H9 (cell line): Measurements from ENCODE around the gene GNA15. TPM values are rescaled to one million over a fixed set of nuclear protein-coding genes. Genes with fewer than 3 reads are reported as not detected.

Experiments
- DNase-seq: peaks from one replicate; pipeline ENCODE4 v3.0.0-alpha.2; 2017
- H2AFZ ChIP-seq: one replicate; pipeline ENCODE4 v1.6.1; 2013; ENCODE audit warnings: mild to moderate bottlenecking, low read length, control low read depth, moderate library complexity
- H2AK5ac ChIP-seq: 2 replicates; pipeline ENCODE4 v1.6.1; 2013; ENCODE audit warnings: low read length, control low read depth, mixed read lengths; ENCODE audit not compliant: insufficient read length
- H2BK120ac ChIP-seq: one replicate; pipeline ENCODE4 v1.6.1; 2013; ENCODE audit warnings: low read depth, mild to moderate bottlenecking, low read length, control low read depth, inconsistent platforms; ENCODE audit not compliant: poor library complexity, severe bottlenecking
- H2BK12ac ChIP-seq: 2 replicates; pipeline ENCODE4 v1.6.1; 2013; ENCODE audit warnings: low read length, control low read depth, mixed read lengths, low read depth; ENCODE audit not compliant: insufficient read length
- H2BK15ac ChIP-seq: 2 replicates; pipeline ENCODE4 v1.6.1; 2013; ENCODE audit warnings: low read depth, low read length, control low read depth
- H2BK20ac ChIP-seq: one replicate; pipeline ENCODE4 v1.6.1; 2013; ENCODE audit warnings: low read depth, mild to moderate bottlenecking, low read length, control low read depth, inconsistent platforms; ENCODE audit not compliant: poor library complexity, severe bottlenecking
- H2BK5ac ChIP-seq: 2 replicates; pipeline ENCODE4 v1.6.1; 2013; ENCODE audit warnings: low read length, control low read depth, mixed read lengths; ENCODE audit not compliant: insufficient read length
- H3K14ac ChIP-seq: 2 replicates; pipeline ENCODE4 v1.6.1; 2013; ENCODE audit warnings: low read length, control low read depth; ENCODE audit not compliant: insufficient read depth
- H3K18ac ChIP-seq: 2 replicates; pipeline ENCODE4 v1.6.1; 2013; ENCODE audit warnings: low read depth, mild to moderate bottlenecking, mixed read lengths, low read length, control low read depth; ENCODE audit not compliant: insufficient read length
- H3K23ac ChIP-seq: 2 replicates; pipeline ENCODE4 v1.6.1; 2013; ENCODE audit warnings: low read length, control low read depth, mixed read lengths, low read depth; ENCODE audit not compliant: insufficient read length
- H3K23me2 ChIP-seq: 2 replicates; pipeline ENCODE4 v1.6.1; 2013; ENCODE audit warnings: low read depth, mild to moderate bottlenecking, mixed read lengths, low read length, control low read depth; ENCODE audit not compliant: insufficient read length, poor library complexity, severe bottlenecking
- H3K27ac ChIP-seq: 2 replicates; pipeline ENCODE4 v1.5.1; 2013; ENCODE audit warnings: low read length, control low read depth, mixed read lengths, low read depth; ENCODE audit not compliant: insufficient read length
- H3K27me3 ChIP-seq: 2 replicates; pipeline ENCODE4 v1.6.1; 2013; ENCODE audit warnings: low read length, control low read depth, inconsistent platforms; ENCODE audit not compliant: insufficient read depth
- H3K4ac ChIP-seq: 2 replicates; pipeline ENCODE4 v1.6.1; 2013; ENCODE audit warnings: low read depth, mild to moderate bottlenecking, control low read depth, inconsistent platforms, low read length, moderate library complexity
- H3K4me1 ChIP-seq: 2 replicates; pipeline ENCODE4 v1.6.1; 2013; ENCODE audit warnings: low read length, control low read depth, inconsistent platforms; ENCODE audit not compliant: insufficient read depth
- H3K4me2 ChIP-seq: 2 replicates; pipeline ENCODE4 v1.6.1; 2013; ENCODE audit warnings: low read length, control low read depth, mixed read lengths; ENCODE audit not compliant: insufficient read length, insufficient read depth
- H3K56ac ChIP-seq: 2 replicates; pipeline ENCODE4 v1.6.1; 2013; ENCODE audit warnings: low read depth, mild to moderate bottlenecking, mixed read lengths, low read length, control low read depth; ENCODE audit not compliant: insufficient read length
- H3K79me1 ChIP-seq: 2 replicates; pipeline ENCODE4 v1.6.1; 2013; ENCODE audit warnings: low read depth, mild to moderate bottlenecking, moderate library complexity, low read length, control low read depth, inconsistent platforms; ENCODE audit not compliant: insufficient read depth, poor library complexity, severe bottlenecking
- H3K79me2 ChIP-seq: 2 replicates; pipeline ENCODE4 v1.6.1; 2013; ENCODE audit warnings: low read length, control low read depth, inconsistent platforms; ENCODE audit not compliant: insufficient read depth
- H3K9ac ChIP-seq: 2 replicates; pipeline ENCODE4 v1.6.1; 2013; ENCODE audit warnings: low read length, control low read depth, mixed read lengths; ENCODE audit not compliant: insufficient read length; ENCODE audit errors: extremely low read depth
- H3K9me3 ChIP-seq: one replicate; pipeline ENCODE4 v1.6.1; 2013; ENCODE audit warnings: low read depth, low read length, inconsistent platforms; ENCODE audit not compliant: control insufficient read depth
- H3T11ph ChIP-seq: one replicate; pipeline ENCODE4 v1.6.1; 2013; ENCODE audit warnings: mild to moderate bottlenecking, low read length, control low read depth, inconsistent platforms
- H4K20me1 ChIP-seq: one replicate; pipeline ENCODE4 v1.6.1; 2013; ENCODE audit not compliant: control insufficient read depth, insufficient read length, insufficient read depth
- H4K5ac ChIP-seq: 2 replicates; pipeline ENCODE4 v1.6.1; 2013; ENCODE audit warnings: low read depth, mild to moderate bottlenecking, mixed read lengths, low read length, control low read depth; ENCODE audit not compliant: insufficient read length
- H4K8ac ChIP-seq: replicated peaks from 2 replicates; pipeline ENCODE4 v1.6.1; 2013; ENCODE audit warnings: low read length, control low read depth, mixed read lengths, low read depth; ENCODE audit not compliant: insufficient read length
- H4K91ac ChIP-seq: 2 replicates; pipeline ENCODE4 v1.6.1; 2013; ENCODE audit warnings: low read depth, mild to moderate bottlenecking, moderate library complexity, mixed read lengths, low read length, control low read depth; ENCODE audit not compliant: insufficient read length
- H3K27ac Mint-ChIP-seq, 3 experiments: 2 replicates in 2 of 3; 3 replicates in 1 of 3; pipeline ENCODE4 v1.8.0; 2020 to 2021; ENCODE audit warnings: mixed read lengths in 3 of 3, mild to moderate bottlenecking in 1 of 3, moderate library complexity in 1 of 3
- H3K27me3 Mint-ChIP-seq: 2 replicates; pipeline ENCODE4 v1.8.0; 2021; ENCODE audit warnings: low read depth, mild to moderate bottlenecking, moderate library complexity, mixed read lengths
- H3K36me3 Mint-ChIP-seq, 3 experiments: 2 replicates in 2 of 3; 3 replicates in 1 of 3; pipeline ENCODE4 v1.8.0; 2020 to 2021; ENCODE audit warnings: low read depth in 3 of 3, mixed read lengths in 3 of 3; ENCODE audit not compliant: insufficient read depth in 1 of 3
- H3K4me1 Mint-ChIP-seq, 2 experiments: 2 replicates each; pipeline ENCODE4 v1.8.0; 2020; ENCODE audit warnings: mixed read lengths in 2 of 2
- H3K4me3 Mint-ChIP-seq, 2 experiments: 2 replicates in 1 of 2; 3 replicates in 1 of 2; pipeline ENCODE4 v1.8.0; 2020 to 2021; ENCODE audit warnings: mild to moderate bottlenecking in 2 of 2, mixed read lengths in 2 of 2, moderate library complexity in 1 of 2
- H3K9me3 Mint-ChIP-seq, 2 experiments: 2 replicates in 1 of 2; 3 replicates in 1 of 2; pipeline ENCODE4 v1.8.0; 2020; ENCODE audit warnings: mild to moderate bottlenecking in 2 of 2, mixed read lengths in 2 of 2, moderate library complexity in 1 of 2
- WGBS: extraction: QIAGEN DNeasy Blood & Tissue Kit; methylation state at CpG from one replicate; pipeline ENCODE4 v1.1.7; 2013; ENCODE audit warnings: missing lambda C conversion rate, low lambda C conversion rate, mixed read lengths; ENCODE audit not compliant: insufficient read length; ENCODE audit errors: extremely low coverage; 5-methylcytosine and 5-hydroxymethylcytosine counted together
- total RNA-seq: library from RNA; stranded (reverse); gene quantifications from 2 replicates; pipeline ENCODE4 v1.2.1, GENCODE V29; 2021
- TF ChIP-seq, protein P1 (sequence below): fragments of 200-600 bp; sonication (generic); conservative IDR thresholded peaks from 3 replicates; pipeline ENCODE4 v1.8.0; 2021; ENCODE audit warnings: antibody characterized with exemption, mild to moderate bottlenecking

The GNA15 gene
- total RNA-seq, 1 experiment from 2014 or later, result not detected

DNA sequence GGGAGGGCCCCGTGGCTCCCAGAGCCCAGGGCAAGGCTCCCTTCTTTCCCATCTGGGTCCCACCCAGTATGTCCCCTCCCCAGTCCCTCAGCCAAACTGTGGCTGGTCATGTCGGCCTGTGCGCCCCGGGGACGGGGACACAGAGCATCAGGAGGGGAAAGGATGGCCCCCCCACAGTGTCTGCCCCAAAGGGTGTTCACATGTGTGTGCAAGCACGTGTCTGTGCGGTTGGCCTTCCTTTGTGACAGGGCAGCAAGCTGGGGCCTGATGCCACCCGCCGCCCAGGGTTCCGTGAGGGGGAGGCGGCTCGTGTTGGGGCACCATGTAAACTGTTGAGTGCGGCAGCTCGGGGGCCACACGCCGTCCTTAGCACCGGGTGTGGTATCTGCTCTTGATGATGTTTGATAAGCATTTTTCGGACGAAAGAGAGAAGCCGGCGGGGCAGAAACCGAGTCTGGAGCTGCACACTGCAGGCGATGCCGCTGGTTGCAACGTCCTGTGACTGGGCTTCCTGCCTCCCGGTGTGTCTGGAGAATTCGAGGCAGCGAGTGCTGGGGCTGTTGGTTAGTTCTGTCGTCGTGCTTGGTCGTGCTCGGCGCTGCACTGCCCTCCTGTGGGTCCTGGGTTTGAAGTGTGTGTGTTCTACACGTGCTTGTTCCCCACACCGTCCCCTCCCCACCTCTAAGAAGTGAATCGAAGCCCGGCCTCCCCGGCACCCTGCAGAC is 23.3 kb upstream of the GNA15 start:
- no CpG with 5 or more reads among the region's 38 CpGs for WGBS
- no peak for DNase-seq
- Mint-ChIP-seq H3K4me3 (no peak overlapping the region), H3K36me3 (no peaks in the 10 kb centered on the region; a peak in 3 of 7 replicates), H3K27ac (peak overlapping the region; percentile 28 to 70 (median 70); a peak in 4 of 7 replicates), H3K27me3 (no peaks in the 10 kb centered on the region), H3K4me1 (peaks cover 15 to 25% of the 10 kb centered on the region in 2 experiments), H3K9me3 (no peaks in the 10 kb centered on the region)
- Histone ChIP-seq H3K27ac (no peak overlapping the region), H4K20me1 (no peaks in the 10 kb centered on the region), H3K79me1 (no peaks in the 10 kb centered on the region), H3K79me2 (no peaks in the 10 kb centered on the region), H2BK12ac (no peak overlapping the region), H3K18ac (no peak overlapping the region), H3T11ph (no peak overlapping the region), H3K23ac (no peak overlapping the region), H3K4me2 (no peak overlapping the region), H3K27me3 (no peaks in the 10 kb centered on the region), H3K9me3 (no peaks in the 10 kb centered on the region), H2BK15ac (no peak overlapping the region), H3K23me2 (no peaks in the 10 kb centered on the region), H2BK120ac (no peak overlapping the region), H2BK5ac (no peak overlapping the region), H3K9ac (no peak overlapping the region), H4K5ac (no peak overlapping the region), H4K91ac (no peak overlapping the region), H3K14ac (no peak overlapping the region), H2BK20ac (no peak overlapping the region), H3K56ac (no peak overlapping the region), H3K4ac (no peak overlapping the region), H2AK5ac (no peak overlapping the region), H2AFZ (no peak overlapping the region), H3K4me1 (no peaks in the 10 kb centered on the region; the same call in 1 of the 2 replicates), H4K8ac (no peak overlapping the region)
- TF ChIP-seq, protein P1, sequence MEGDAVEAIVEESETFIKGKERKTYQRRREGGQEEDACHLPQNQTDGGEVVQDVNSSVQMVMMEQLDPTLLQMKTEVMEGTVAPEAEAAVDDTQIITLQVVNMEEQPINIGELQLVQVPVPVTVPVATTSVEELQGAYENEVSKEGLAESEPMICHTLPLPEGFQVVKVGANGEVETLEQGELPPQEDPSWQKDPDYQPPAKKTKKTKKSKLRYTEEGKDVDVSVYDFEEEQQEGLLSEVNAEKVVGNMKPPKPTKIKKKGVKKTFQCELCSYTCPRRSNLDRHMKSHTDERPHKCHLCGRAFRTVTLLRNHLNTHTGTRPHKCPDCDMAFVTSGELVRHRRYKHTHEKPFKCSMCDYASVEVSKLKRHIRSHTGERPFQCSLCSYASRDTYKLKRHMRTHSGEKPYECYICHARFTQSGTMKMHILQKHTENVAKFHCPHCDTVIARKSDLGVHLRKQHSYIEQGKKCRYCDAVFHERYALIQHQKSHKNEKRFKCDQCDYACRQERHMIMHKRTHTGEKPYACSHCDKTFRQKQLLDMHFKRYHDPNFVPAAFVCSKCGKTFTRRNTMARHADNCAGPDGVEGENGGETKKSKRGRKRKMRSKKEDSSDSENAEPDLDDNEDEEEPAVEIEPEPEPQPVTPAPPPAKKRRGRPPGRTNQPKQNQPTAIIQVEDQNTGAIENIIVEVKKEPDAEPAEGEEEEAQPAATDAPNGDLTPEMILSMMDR, result no peak
